K562 (cell line): ENCODE data around the gene TRMT112. TPM values are rescaled to one million over a fixed set of nuclear protein-coding genes. Genes with fewer than 3 reads are reported as not detected.

ENCODE experiments used
- E2F6 ChIP-seq, 2 experiments: IDR thresholded peaks; 2 replicates each; pipeline ENCODE4 v1.6.1; 2011; ENCODE audit warnings: borderline replicate concordance in 1 of 2, control low read depth in 1 of 2, low read depth in 1 of 2, low read length in 1 of 2, mild to moderate bottlenecking in 1 of 2, mixed read lengths in 1 of 2, moderate library complexity in 1 of 2; ENCODE audit not compliant: insufficient read depth in 1 of 2, insufficient read length in 1 of 2, poor library complexity in 1 of 2, severe bottlenecking in 1 of 2; ENCODE audit errors: extremely low read depth in 1 of 2
- EP300 ChIP-seq: IDR thresholded peaks from 2 replicates; pipeline ENCODE4 v1.6.1; 2012; ENCODE audit warnings: low read length, improper control_type of control experiment
- MECOM ChIP-seq: fragments of 250-450 bp; sonication (Bioruptor Pico); IDR thresholded peaks from 2 replicates; pipeline ENCODE4 v1.8.0; 2022; ENCODE audit warnings: inconsistent platforms
- MITF ChIP-seq: IDR thresholded peaks from 2 replicates; pipeline ENCODE4 v1.6.1; 2014; ENCODE audit warnings: antibody characterized with exemption
- PRDM10 ChIP-seq: fragments of 450-650 bp; IDR thresholded peaks from 2 replicates; pipeline ENCODE4 v1.6.1; 2018; ENCODE audit not compliant: partially characterized antibody
- PTTG1 ChIP-seq: fragments of 450-650 bp; IDR thresholded peaks from 2 replicates; pipeline ENCODE4 v1.6.1; 2016; ENCODE audit warnings: low read depth, mild to moderate bottlenecking, missing genetic modification characterization, missing compliant biosample characterization
- RFX7 ChIP-seq: fragments of 250-450 bp; sonication (Bioruptor Pico); IDR thresholded peaks from 2 replicates; pipeline ENCODE4 v1.5.1; 2021; ENCODE audit warnings: mild to moderate bottlenecking
- SIRT6 ChIP-seq: IDR thresholded peaks from one replicate; pipeline ENCODE4 v1.6.1; 2012; ENCODE audit warnings: low read depth, mild to moderate bottlenecking, control low read depth, inconsistent platforms, low read length, moderate library complexity
- SPI1 ChIP-seq: IDR thresholded peaks from 2 replicates; pipeline ENCODE4 v1.6.1; 2011; ENCODE audit warnings: low read depth, low read length, control low read depth, borderline replicate concordance
- SRSF9 ChIP-seq: fragments of 200-400 bp; formaldehyde crosslinking; IDR thresholded peaks from 2 replicates; pipeline ENCODE4 v1.6.1; 2017; ENCODE audit warnings: low read depth, low read length, borderline replicate concordance
- TFAM ChIP-seq: fragments of 250-450 bp; sonication (Bioruptor Pico); conservative IDR thresholded peaks from 2 replicates; pipeline ENCODE4 v1.5.0; 2021; ENCODE audit warnings: mild to moderate bottlenecking, moderate library complexity
- USF2 ChIP-seq: sonication (generic); formaldehyde crosslinking; IDR thresholded peaks from 2 replicates; pipeline ENCODE4 v1.5.0; 2020; ENCODE audit warnings: missing genetic modification reagents
- ZC3H4 ChIP-seq: sonication (generic); formaldehyde crosslinking; IDR thresholded peaks from 2 replicates; pipeline ENCODE4 v1.9.0; 2021; ENCODE audit warnings: missing genetic modification reagents, borderline replicate concordance
- ZFP91 ChIP-seq: sonication (generic); formaldehyde crosslinking; IDR thresholded peaks from 2 replicates; pipeline ENCODE4 v1.8.0; 2022; ENCODE audit warnings: mild to moderate bottlenecking, missing genetic modification reagents
- ZKSCAN3 ChIP-seq: fragments of 250-450 bp; sonication (Bioruptor Pico); IDR thresholded peaks from 2 replicates; pipeline ENCODE4 v1.4.0; 2020
- ZNF134 ChIP-seq: fragments of 250-450 bp; sonication (Bioruptor Pico); conservative IDR thresholded peaks from 2 replicates; pipeline ENCODE4 v1.4.0; 2020
- ZNF175 ChIP-seq: fragments of 200-800 bp; sonication (Bioruptor generic); IDR thresholded peaks from 2 replicates; pipeline ENCODE4 v1.6.1; 2016; ENCODE audit warnings: low read depth, mild to moderate bottlenecking, missing genetic modification characterization, missing compliant biosample characterization
- ZNF57 ChIP-seq: fragments of 450-650 bp; formaldehyde crosslinking; IDR thresholded peaks from 2 replicates; pipeline ENCODE4 v1.4.0; 2020; ENCODE audit warnings: mild to moderate bottlenecking, moderate library complexity
- ZNF583 ChIP-seq: fragments of 250-450 bp; sonication (Bioruptor Pico); IDR thresholded peaks from 2 replicates; pipeline ENCODE4 v1.4.0; 2020
- polyA plus RNA-seq, 8 experiments: library from polyadenylated mRNA; depleted of rRNA in 4 of 8; stranded (reverse) in 5 of 8; unstranded in 3 of 8; fragments of >200 nt; fragmentation: Nextera tagmentation in 2 of 8; fragmentation: Illumina TruSeq in 1 of 8; extraction: Ambion mirVana in 2 of 8; extraction: Trizol in 1 of 8; gene quantifications; 2 replicates each; pipeline versions ENCODE4 v1.2.1 to v1.2.3, GENCODE V29; 2011 to 2014; ENCODE audit warnings: inconsistent platforms in 1 of 8, missing spikeins in 1 of 8
- total RNA-seq, 7 experiments: library from RNA; depleted of rRNA in 6 of 7; stranded (reverse); fragments of >200 nt in 6 of 7; fragmentation: Illumina TruSeq in 2 of 7; extraction: Trizol in 2 of 7; gene quantifications; 2 replicates each; pipeline versions ENCODE4 v1.2.1 to v1.2.3, GENCODE V29; 2011 to 2021; ENCODE audit warnings: low replicate concordance in 1 of 7

Gene TRMT112
- total and polyA plus RNA-seq, 9 of the 15 experiments (the other 6 are each of a cell fraction or from before 2014, with no cell fraction given) = 162 to 444 (median 300) TPM

- TF ChIP-seq E2F6 (IDR thresholded peaks at IDR 0.05; ENCODE audit: borderline replicate concordance in 1 of 2, extremely low read depth in 1 of 2, insufficient read depth in 1 of 2, insufficient read length in 1 of 2, low read depth in 1 of 2, low read length in 1 of 2, poor library complexity in 1 of 2, severe bottlenecking in 1 of 2) (peak in 1 of 2 experiments; percentile 10), PRDM10 (no peak), PTTG1 (no peak), EP300 (peak; percentile 19), ZFP91 (peak; percentile 71; the same call in 1 of the 2 replicates), ZNF134 (CRISPR knock-in tag) (no peak), TFAM (CRISPR knock-in tag) (no peak), ZNF175 (CRISPR knock-in tag) (no peak), MECOM (0 out of 2 replicates have a peak, but pooled peaks have one; percentile 4), ZC3H4 (CRISPR knock-in tag) (peak; percentile 96; the same call in 1 of the 2 replicates), ZKSCAN3 (CRISPR knock-in tag) (no peak), ZNF57 (CRISPR knock-in tag) (no peak), SRSF9 (no peak), MITF (peak; percentile 62; the same call in 1 of the 2 replicates), SPI1 (no peak), RFX7 (CRISPR knock-in tag) (peak; percentile 56; the same call in 1 of the 2 replicates), ZNF583 (CRISPR knock-in tag) (no peak), SIRT6 (no peak), USF2 (CRISPR knock-in tag) (peak; percentile 52)
These were observed 12.9 kb downstream of the TRMT112 start (continued) for GRCh38 chr11:64304316-64305072.
